Measurements from ENCODE around the gene SLC37A4. TPM values are rescaled to one million over a fixed set of nuclear protein-coding genes. Genes with fewer than 3 reads are reported as not detected.
A peak's percentile ranks its signal among the peaks of the same experiment; 100 is the strongest.

The SLC37A4 gene
- total and polyA plus RNA-seq, 2 of the 8 experiments (the other 6 are each of a cell fraction or from before 2014, with no cell fraction given): 35.1 to 91.9 TPM

GRCh38 chr11:119016216-119017009 is 14.3 kb downstream of the SLC37A4 start (continued):
- TF ChIP-seq, protein P1, sequence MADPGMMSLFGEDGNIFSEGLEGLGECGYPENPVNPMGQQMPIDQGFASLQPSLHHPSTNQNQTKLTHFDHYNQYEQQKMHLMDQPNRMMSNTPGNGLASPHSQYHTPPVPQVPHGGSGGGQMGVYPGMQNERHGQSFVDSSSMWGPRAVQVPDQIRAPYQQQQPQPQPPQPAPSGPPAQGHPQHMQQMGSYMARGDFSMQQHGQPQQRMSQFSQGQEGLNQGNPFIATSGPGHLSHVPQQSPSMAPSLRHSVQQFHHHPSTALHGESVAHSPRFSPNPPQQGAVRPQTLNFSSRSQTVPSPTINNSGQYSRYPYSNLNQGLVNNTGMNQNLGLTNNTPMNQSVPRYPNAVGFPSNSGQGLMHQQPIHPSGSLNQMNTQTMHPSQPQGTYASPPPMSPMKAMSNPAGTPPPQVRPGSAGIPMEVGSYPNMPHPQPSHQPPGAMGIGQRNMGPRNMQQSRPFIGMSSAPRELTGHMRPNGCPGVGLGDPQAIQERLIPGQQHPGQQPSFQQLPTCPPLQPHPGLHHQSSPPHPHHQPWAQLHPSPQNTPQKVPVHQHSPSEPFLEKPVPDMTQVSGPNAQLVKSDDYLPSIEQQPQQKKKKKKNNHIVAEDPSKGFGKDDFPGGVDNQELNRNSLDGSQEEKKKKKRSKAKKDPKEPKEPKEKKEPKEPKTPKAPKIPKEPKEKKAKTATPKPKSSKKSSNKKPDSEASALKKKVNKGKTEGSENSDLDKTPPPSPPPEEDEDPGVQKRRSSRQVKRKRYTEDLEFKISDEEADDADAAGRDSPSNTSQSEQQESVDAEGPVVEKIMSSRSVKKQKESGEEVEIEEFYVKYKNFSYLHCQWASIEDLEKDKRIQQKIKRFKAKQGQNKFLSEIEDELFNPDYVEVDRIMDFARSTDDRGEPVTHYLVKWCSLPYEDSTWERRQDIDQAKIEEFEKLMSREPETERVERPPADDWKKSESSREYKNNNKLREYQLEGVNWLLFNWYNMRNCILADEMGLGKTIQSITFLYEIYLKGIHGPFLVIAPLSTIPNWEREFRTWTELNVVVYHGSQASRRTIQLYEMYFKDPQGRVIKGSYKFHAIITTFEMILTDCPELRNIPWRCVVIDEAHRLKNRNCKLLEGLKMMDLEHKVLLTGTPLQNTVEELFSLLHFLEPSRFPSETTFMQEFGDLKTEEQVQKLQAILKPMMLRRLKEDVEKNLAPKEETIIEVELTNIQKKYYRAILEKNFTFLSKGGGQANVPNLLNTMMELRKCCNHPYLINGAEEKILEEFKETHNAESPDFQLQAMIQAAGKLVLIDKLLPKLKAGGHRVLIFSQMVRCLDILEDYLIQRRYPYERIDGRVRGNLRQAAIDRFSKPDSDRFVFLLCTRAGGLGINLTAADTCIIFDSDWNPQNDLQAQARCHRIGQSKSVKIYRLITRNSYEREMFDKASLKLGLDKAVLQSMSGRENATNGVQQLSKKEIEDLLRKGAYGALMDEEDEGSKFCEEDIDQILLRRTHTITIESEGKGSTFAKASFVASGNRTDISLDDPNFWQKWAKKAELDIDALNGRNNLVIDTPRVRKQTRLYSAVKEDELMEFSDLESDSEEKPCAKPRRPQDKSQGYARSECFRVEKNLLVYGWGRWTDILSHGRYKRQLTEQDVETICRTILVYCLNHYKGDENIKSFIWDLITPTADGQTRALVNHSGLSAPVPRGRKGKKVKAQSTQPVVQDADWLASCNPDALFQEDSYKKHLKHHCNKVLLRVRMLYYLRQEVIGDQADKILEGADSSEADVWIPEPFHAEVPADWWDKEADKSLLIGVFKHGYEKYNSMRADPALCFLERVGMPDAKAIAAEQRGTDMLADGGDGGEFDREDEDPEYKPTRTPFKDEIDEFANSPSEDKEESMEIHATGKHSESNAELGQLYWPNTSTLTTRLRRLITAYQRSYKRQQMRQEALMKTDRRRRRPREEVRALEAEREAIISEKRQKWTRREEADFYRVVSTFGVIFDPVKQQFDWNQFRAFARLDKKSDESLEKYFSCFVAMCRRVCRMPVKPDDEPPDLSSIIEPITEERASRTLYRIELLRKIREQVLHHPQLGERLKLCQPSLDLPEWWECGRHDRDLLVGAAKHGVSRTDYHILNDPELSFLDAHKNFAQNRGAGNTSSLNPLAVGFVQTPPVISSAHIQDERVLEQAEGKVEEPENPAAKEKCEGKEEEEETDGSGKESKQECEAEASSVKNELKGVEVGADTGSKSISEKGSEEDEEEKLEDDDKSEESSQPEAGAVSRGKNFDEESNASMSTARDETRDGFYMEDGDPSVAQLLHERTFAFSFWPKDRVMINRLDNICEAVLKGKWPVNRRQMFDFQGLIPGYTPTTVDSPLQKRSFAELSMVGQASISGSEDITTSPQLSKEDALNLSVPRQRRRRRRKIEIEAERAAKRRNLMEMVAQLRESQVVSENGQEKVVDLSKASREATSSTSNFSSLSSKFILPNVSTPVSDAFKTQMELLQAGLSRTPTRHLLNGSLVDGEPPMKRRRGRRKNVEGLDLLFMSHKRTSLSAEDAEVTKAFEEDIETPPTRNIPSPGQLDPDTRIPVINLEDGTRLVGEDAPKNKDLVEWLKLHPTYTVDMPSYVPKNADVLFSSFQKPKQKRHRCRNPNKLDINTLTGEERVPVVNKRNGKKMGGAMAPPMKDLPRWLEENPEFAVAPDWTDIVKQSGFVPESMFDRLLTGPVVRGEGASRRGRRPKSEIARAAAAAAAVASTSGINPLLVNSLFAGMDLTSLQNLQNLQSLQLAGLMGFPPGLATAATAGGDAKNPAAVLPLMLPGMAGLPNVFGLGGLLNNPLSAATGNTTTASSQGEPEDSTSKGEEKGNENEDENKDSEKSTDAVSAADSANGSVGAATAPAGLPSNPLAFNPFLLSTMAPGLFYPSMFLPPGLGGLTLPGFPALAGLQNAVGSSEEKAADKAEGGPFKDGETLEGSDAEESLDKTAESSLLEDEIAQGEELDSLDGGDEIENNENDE (IDR thresholded peaks at IDR 0.05; ENCODE audit: insufficient replicate concordance, low read length): no peak
- peak in 1 of 2 experiments; percentile 69; a peak in 1 of 3 replicates for TF ChIP-seq POLR2A (IDR thresholded peaks at IDR 0.05; ENCODE audit: control extremely low read depth in 1 of 2, low read depth in 2 of 2, low read length in 2 of 2)
- no peak for TF ChIP-seq USF2 (IDR thresholded peaks at IDR 0.05; ENCODE audit: low read length)
- peak; percentile 28 for TF ChIP-seq POLR2AphosphoS5 (IDR thresholded peaks at IDR 0.05; ENCODE audit: low read depth, low read length)
- no peak for TF ChIP-seq SUZ12 (IDR thresholded peaks at IDR 0.05; ENCODE audit: low read length)
